Prostate gland (tissue), 2 donors: ENCODE measurements around the gene PRKG1.

Experiments used
- POLR2AphosphoS5 ChIP-seq: sonication (generic); formaldehyde crosslinking; IDR thresholded peaks from one replicate; pipeline ENCODE4 v1.6.1; 2017; ENCODE audit warnings: antibody characterized with exemption
- TF ChIP-seq, protein P1 (sequence below), 4 experiments: fragments of 200-600 bp in 2 of 4; fragments of 450-650 bp in 2 of 4; sonication (generic) in 2 of 4; IDR thresholded peaks; 1 replicate in 3 of 4; 2 replicates in 1 of 4; pipeline ENCODE4 v1.5.1; 2016 to 2019; ENCODE audit warnings: antibody characterized with exemption in 4 of 4, mild to moderate bottlenecking in 2 of 4, moderate library complexity in 2 of 4

DNA sequence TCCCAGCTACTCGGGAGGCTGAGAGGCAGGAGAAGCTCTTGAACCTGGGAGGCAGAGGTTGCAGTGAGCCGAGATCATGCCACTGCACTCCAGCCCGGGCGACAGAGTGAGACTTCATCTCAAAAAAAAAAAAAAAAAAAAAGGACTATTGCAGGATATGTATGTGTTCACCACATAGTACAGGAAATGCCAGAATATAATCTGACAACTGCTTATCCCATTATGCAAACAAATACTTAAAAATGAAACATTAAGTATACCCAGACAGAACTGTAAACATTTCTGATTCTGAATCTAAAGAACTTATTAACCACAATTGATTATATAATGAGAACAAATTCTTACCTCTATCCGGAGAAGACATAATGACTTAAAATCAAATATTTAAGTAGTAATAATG lies 1258.5 kb downstream of the PRKG1 start:
- TF ChIP-seq, protein P1, sequence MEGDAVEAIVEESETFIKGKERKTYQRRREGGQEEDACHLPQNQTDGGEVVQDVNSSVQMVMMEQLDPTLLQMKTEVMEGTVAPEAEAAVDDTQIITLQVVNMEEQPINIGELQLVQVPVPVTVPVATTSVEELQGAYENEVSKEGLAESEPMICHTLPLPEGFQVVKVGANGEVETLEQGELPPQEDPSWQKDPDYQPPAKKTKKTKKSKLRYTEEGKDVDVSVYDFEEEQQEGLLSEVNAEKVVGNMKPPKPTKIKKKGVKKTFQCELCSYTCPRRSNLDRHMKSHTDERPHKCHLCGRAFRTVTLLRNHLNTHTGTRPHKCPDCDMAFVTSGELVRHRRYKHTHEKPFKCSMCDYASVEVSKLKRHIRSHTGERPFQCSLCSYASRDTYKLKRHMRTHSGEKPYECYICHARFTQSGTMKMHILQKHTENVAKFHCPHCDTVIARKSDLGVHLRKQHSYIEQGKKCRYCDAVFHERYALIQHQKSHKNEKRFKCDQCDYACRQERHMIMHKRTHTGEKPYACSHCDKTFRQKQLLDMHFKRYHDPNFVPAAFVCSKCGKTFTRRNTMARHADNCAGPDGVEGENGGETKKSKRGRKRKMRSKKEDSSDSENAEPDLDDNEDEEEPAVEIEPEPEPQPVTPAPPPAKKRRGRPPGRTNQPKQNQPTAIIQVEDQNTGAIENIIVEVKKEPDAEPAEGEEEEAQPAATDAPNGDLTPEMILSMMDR (IDR thresholded peaks at IDR 0.05) = no peak
- TF ChIP-seq POLR2AphosphoS5 = no peak
